Calu3 (cell line): ENCODE data around the gene IMMP2L. TPM values are rescaled to one million over a fixed set of nuclear protein-coding genes. Genes with fewer than 3 reads are reported as not detected.

Source experiments
- BruUV-seq: library from RNA; stranded (reverse); fragments of 400-500 nt; replicated peaks from 2 replicates; lab custom pipeline; 2021; lab: Mats Ljungman, UMichigan
- CTCF ChIA-PET: fragments of 300-600 bp; sonication (Branson Sonifier 250); formaldehyde crosslinking; loops from one replicate; lab custom pipeline; 2022; ENCODE audit warnings: antibody characterized with exemption; lab: Charles Lee
- DNase-seq: peaks from one replicate; pipeline ENCODE4 v3.0.0; 2022
- H3K27ac Mint-ChIP-seq: one replicate; pipeline ENCODE4 v1.8.0; 2022; ENCODE audit warnings: mixed read lengths; ENCODE audit not compliant: unreplicated experiment
- H3K27me3 Mint-ChIP-seq: one replicate; pipeline ENCODE4 v1.8.0; 2022; ENCODE audit warnings: mixed read lengths; ENCODE audit not compliant: unreplicated experiment
- H3K36me3 Mint-ChIP-seq: one replicate; pipeline ENCODE4 v1.8.0; 2022; ENCODE audit warnings: mild to moderate bottlenecking, moderate library complexity, mixed read lengths; ENCODE audit not compliant: insufficient read depth, unreplicated experiment
- H3K4me1 Mint-ChIP-seq: one replicate; pipeline ENCODE4 v1.8.0; 2022; ENCODE audit warnings: mild to moderate bottlenecking, low read depth, mixed read lengths; ENCODE audit not compliant: unreplicated experiment
- H3K4me3 Mint-ChIP-seq: one replicate; pipeline ENCODE4 v1.8.0; 2022; ENCODE audit warnings: mild to moderate bottlenecking, low read depth, moderate library complexity, mixed read lengths; ENCODE audit not compliant: unreplicated experiment
- H3K9me3 Mint-ChIP-seq: one replicate; pipeline ENCODE4 v1.8.0; 2022; ENCODE audit warnings: low read depth, mixed read lengths; ENCODE audit not compliant: unreplicated experiment
- CTCF ChIP-seq: fragments of 200-600 bp; IDR thresholded peaks from one replicate; pipeline ENCODE4 v1.8.0; 2022; ENCODE audit warnings: antibody characterized with exemption; ENCODE audit not compliant: unreplicated experiment
- intact Hi-C: fragments of 100-400 bp; cut with micrococcal nuclease; formaldehyde crosslinking; loops from one replicate; pipeline ENCODE4 v1.10.0; 2022; ENCODE audit not compliant: unreplicated experiment
- total RNA-seq: library from RNA; stranded (reverse); gene quantifications from 2 replicates; pipeline ENCODE4 v1.2.3, GENCODE V29; 2022

IMMP2L gene
- total RNA-seq, 1 experiment from 2014 or later = 28.6 TPM

- no peaks in the 10 kb centered on the region for H3K27me3 Mint-ChIP-seq
- no TSS peak for BruUV-seq
- intact Hi-C loops = no loop called here
- peak overlapping the region; percentile 3 for H3K27ac Mint-ChIP-seq
- no peaks in the 10 kb centered on the region for H3K36me3 Mint-ChIP-seq
- DNase-seq = no peak
- TF ChIP-seq CTCF = no peak
- CTCF ChIA-PET = no interaction called here
- no peak overlapping the region for H3K4me3 Mint-ChIP-seq
- peaks cover 10% of the 10 kb centered on the region for H3K9me3 Mint-ChIP-seq
- peaks cover 42% of the 10 kb centered on the region for H3K4me1 Mint-ChIP-seq
Measured at GRCh38 chr7:111384065-111384891, 178.0 kb downstream of the IMMP2L start.

GRCh38 chr7:111383133-111383532 lies 179.2 kb downstream of the IMMP2L start:
- TF ChIP-seq CTCF = no peak
- intact Hi-C loops = no loop called here
- H3K4me3 Mint-ChIP-seq = no peak overlapping the region

DNA sequence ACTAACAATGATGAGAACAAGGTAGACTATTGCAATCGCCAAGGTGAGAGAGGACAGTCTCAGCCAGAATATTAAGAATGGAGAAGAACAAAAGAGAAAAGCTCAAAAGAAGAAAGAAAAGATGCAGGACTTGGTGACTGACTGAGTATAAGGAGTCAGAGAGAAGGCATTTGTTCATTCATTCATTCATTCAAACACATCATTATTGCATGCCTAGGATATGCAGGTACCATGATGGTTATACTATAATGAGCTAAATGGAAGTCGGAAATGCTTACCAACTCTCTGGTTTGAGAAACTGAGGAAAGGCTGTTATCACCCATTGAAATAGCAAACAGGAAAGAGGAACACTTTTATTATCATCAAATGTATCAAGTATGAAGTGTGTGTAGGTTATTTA lies 180.7 kb downstream of the IMMP2L start:
- Mint-ChIP-seq H3K27me3 (no peaks in the 10 kb centered on the region), H3K4me3 (no peak overlapping the region), H3K9me3 (peaks cover 2% of the 10 kb centered on the region), H3K4me1 (peaks cover 42% of the 10 kb centered on the region), H3K27ac (peak overlapping the region; percentile 15), H3K36me3 (no peaks in the 10 kb centered on the region)
- CTCF ChIA-PET = interaction anchor here (0.6 kb wide), 1 partner anchor 104 kb away, joined by 3 read pairs; no protein-coding TSS in a partner anchor
- DNase-seq = no peak
- no TSS peak for BruUV-seq
- no peak for TF ChIP-seq CTCF
- intact Hi-C loops = no loop called here

More at GRCh38 chr7:111383133-111383532, 179.2 kb downstream of the IMMP2L start:
- CTCF ChIA-PET = no interaction called here
- no peak for DNase-seq
- peaks cover 3% of the 10 kb centered on the region for H3K9me3 Mint-ChIP-seq
- H3K4me1 Mint-ChIP-seq = peaks cover 42% of the 10 kb centered on the region
- BruUV-seq = no TSS peak
- no peaks in the 10 kb centered on the region for H3K36me3 Mint-ChIP-seq
- no peak overlapping the region for H3K27ac Mint-ChIP-seq
- H3K27me3 Mint-ChIP-seq = no peaks in the 10 kb centered on the region

GRCh38 chr7:111380945-111381344 lies 181.3 kb downstream of the IMMP2L start:
- no peaks in the 10 kb centered on the region for H3K36me3 Mint-ChIP-seq
- peak overlapping the region; percentile 11 for H3K4me3 Mint-ChIP-seq
- CTCF ChIA-PET = no interaction called here
- no peak for TF ChIP-seq CTCF
- H3K27ac Mint-ChIP-seq = peak overlapping the region; percentile 16
- DNase-seq = peak; percentile 2
- no peaks in the 10 kb centered on the region for H3K27me3 Mint-ChIP-seq
- no TSS peak for BruUV-seq
- peaks cover 35% of the 10 kb centered on the region for H3K4me1 Mint-ChIP-seq
- peaks cover 2% of the 10 kb centered on the region for H3K9me3 Mint-ChIP-seq
- intact Hi-C loops = no loop called here
